ENCODE measurements around the gene RNF13. TPM values are rescaled to one million over a fixed set of nuclear protein-coding genes. Genes with fewer than 3 reads are reported as not detected.

RNF13 gene
- total RNA-seq, 1 experiment from 2014 or later = 36.5 TPM

DNA sequence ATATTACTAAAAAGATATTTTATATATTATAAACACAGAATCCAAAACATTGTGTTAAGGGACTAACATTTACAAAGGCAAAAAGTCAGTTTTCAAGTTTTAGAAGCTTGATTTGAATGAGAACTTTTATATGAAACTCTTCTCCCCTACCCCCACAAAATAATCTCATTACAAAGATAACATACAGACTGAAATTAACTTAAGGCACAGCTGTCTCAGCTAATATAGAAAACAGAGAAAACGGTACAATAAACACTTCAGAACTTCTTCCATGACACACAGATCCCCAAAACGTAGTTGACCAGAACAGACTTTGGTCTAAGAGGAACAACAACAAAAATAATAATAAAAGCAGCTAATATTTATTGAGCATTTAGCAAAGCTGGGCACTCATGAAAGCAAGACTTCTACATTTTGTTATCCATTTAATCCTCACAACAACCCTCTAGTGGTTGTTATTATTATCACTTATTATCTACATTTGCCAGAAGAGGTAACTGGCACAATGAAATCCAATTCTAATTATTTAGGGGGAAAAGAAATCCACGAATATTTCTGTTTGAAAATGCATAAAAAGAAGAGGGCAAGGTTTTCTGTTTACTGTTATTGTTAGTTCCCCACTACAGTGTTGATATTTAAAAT lies 89.6 kb downstream of the RNF13 start:
- Mint-ChIP-seq H3K27ac (ENCODE audit: low read depth, unreplicated experiment) (no peak overlapping the region), H3K9me3 (ENCODE audit: unreplicated experiment) (no peaks in the 10 kb centered on the region), H3K36me3 (ENCODE audit: insufficient read depth, unreplicated experiment) (peaks cover 14% of the 10 kb centered on the region), H3K4me1 (ENCODE audit: insufficient read depth, unreplicated experiment) (peaks cover 12% of the 10 kb centered on the region), H3K4me3 (ENCODE audit: unreplicated experiment) (no peak overlapping the region), H3K27me3 (ENCODE audit: insufficient read depth, unreplicated experiment) (no peaks in the 10 kb centered on the region)
- ChIA-PET POLR2A (interaction anchor here (0.7 kb wide), 1 partner anchor 121 kb away, joined by 3 read pairs; no protein-coding TSS in a partner anchor), CTCF (interaction anchor here (0.6 to 0.8 kb wide), 2 partner anchors 19 to 646 kb away, joined by 3 read pairs; no protein-coding TSS in a partner anchor)
- TF ChIP-seq, protein P1, sequence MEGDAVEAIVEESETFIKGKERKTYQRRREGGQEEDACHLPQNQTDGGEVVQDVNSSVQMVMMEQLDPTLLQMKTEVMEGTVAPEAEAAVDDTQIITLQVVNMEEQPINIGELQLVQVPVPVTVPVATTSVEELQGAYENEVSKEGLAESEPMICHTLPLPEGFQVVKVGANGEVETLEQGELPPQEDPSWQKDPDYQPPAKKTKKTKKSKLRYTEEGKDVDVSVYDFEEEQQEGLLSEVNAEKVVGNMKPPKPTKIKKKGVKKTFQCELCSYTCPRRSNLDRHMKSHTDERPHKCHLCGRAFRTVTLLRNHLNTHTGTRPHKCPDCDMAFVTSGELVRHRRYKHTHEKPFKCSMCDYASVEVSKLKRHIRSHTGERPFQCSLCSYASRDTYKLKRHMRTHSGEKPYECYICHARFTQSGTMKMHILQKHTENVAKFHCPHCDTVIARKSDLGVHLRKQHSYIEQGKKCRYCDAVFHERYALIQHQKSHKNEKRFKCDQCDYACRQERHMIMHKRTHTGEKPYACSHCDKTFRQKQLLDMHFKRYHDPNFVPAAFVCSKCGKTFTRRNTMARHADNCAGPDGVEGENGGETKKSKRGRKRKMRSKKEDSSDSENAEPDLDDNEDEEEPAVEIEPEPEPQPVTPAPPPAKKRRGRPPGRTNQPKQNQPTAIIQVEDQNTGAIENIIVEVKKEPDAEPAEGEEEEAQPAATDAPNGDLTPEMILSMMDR (IDR thresholded peaks at IDR 0.05; ENCODE audit: unreplicated experiment) = no peak
- no TSS peak for BruUV-seq (replicated peaks)
- intact Hi-C loops (cut with micrococcal nuclease) = loop anchor here (10.0 kb wide), 1 partner anchor 138 kb away; no protein-coding TSS in a partner anchor
- DNase-seq (ENCODE audit: unreplicated experiment) = peak; percentile 0

DNA sequence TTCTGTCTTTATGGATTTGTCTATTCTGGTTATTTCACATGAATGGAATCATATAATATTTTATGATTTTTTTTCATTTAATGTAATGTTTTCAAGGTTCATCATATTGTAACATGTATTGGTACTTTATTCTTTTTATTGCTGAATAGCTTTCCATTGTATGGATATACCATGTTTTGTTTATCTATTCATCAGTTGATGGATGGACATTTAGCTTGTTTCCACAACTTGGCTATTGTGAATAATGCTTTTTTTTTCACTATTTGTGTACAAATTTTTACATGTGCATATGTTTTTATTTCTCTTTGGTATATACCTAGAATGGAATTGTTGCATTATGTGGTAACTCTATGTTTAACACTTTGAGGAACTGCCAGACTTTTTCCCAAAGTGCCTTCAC lies 93.0 kb downstream of the RNF13 start:
- H3K9me3 Mint-ChIP-seq (ENCODE audit: unreplicated experiment) = no peaks in the 10 kb centered on the region
- BruUV-seq (replicated peaks) = no TSS peak
- ChIA-PET CTCF (interaction anchor here (1.3 to 2.3 kb wide), 3 partner anchors 11 to 311 kb away, joined by 5 to 6 read pairs (median 5); no protein-coding TSS in a partner anchor), POLR2A (interaction anchor here (0.7 kb wide), 1 partner anchor 10 kb away, joined by 3 read pairs; no protein-coding TSS in a partner anchor)
- H3K4me3 Mint-ChIP-seq (ENCODE audit: unreplicated experiment) = no peak overlapping the region
- peaks cover 9% of the 10 kb centered on the region for H3K4me1 Mint-ChIP-seq (ENCODE audit: insufficient read depth, unreplicated experiment)
- H3K36me3 Mint-ChIP-seq (ENCODE audit: insufficient read depth, unreplicated experiment) = peaks cover 25% of the 10 kb centered on the region
- DNase-seq (ENCODE audit: unreplicated experiment) = no peak
- TF ChIP-seq, protein P1 (IDR thresholded peaks at IDR 0.05; ENCODE audit: unreplicated experiment) = no peak
- no peaks in the 10 kb centered on the region for H3K27me3 Mint-ChIP-seq (ENCODE audit: insufficient read depth, unreplicated experiment)
- intact Hi-C loops (cut with micrococcal nuclease) = loop anchor here (10.0 kb wide), 1 partner anchor 141 kb away; no protein-coding TSS in a partner anchor
- no peak overlapping the region for H3K27ac Mint-ChIP-seq (ENCODE audit: low read depth, unreplicated experiment)

DNA sequence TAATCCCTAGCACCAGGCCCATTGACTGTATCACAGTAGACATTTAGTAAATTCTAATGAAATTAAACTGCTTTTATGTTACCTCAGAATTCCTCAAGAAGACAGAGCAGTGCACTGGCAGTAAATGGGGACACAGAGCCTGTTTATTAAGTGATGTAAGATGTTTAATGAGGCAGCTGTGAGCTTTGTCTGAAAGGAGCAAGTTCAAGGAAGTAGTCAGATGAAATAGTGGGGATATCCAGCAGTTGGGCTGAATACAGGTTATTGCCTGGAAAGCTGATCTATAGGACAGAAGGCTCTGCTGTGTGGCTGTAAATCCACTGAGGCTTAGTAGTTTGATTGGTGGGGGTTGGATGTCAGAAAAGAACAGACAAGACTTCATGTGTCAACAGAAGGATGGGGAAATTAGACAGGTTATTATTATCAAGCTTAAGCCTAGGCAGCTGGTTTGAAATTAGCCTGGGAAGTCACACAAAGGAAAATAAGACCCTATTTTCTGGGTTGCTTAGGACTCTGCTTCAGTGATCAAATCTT lies 95.5 kb downstream of the RNF13 start:
- ChIA-PET POLR2A (interaction anchor here (1.2 kb wide), 1 partner anchor 9 kb away, joined by 3 read pairs; no protein-coding TSS in a partner anchor), CTCF (interaction anchor here (0.7 to 1.2 kb wide), 5 partner anchors 50 to 1190 kb away, joined by 3 to 6 read pairs (median 4); no protein-coding TSS in a partner anchor)
- BruUV-seq (replicated peaks) = no TSS peak
- no peak for DNase-seq (ENCODE audit: unreplicated experiment)
- H3K36me3 Mint-ChIP-seq (ENCODE audit: insufficient read depth, unreplicated experiment) = peaks cover 31% of the 10 kb centered on the region
- H3K27me3 Mint-ChIP-seq (ENCODE audit: insufficient read depth, unreplicated experiment) = no peaks in the 10 kb centered on the region
- H3K27ac Mint-ChIP-seq (ENCODE audit: low read depth, unreplicated experiment) = no peak overlapping the region
- H3K4me3 Mint-ChIP-seq (ENCODE audit: unreplicated experiment) = no peak overlapping the region
- TF ChIP-seq, protein P1 (IDR thresholded peaks at IDR 0.05; ENCODE audit: unreplicated experiment) = no peak
- peaks cover 9% of the 10 kb centered on the region for H3K4me1 Mint-ChIP-seq (ENCODE audit: insufficient read depth, unreplicated experiment)
- H3K9me3 Mint-ChIP-seq (ENCODE audit: unreplicated experiment) = no peaks in the 10 kb centered on the region
- intact Hi-C loops (cut with micrococcal nuclease) = loop anchor here (10.0 kb wide), 1 partner anchor 144 kb away; no protein-coding TSS in a partner anchor

DNA sequence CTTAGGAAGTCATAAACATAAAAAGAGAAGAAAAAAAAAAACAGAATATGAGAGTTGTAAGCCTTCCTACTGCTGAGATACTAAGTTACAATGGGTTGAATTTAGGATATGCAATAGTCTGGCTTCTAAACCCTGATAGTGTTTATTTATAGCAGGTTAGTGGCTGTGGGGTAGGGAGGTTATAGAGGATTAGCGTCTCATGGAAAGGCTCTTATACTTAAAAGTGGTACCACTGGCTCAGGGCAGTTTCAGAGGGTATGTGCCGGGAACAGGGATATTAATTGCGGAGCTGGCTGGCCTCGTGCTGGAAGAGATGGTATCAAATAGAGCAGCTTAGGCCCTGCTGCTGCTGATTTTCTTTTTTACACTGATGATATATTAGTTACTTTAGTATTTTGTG lies 96.9 kb downstream of the RNF13 start:
- no peak overlapping the region for H3K4me3 Mint-ChIP-seq (ENCODE audit: unreplicated experiment)
- no TSS peak for BruUV-seq (replicated peaks)
- no peaks in the 10 kb centered on the region for H3K27me3 Mint-ChIP-seq (ENCODE audit: insufficient read depth, unreplicated experiment)
- intact Hi-C loops (cut with micrococcal nuclease) = loop anchor here (10.0 kb wide), 1 partner anchor 145 kb away; no protein-coding TSS in a partner anchor
- H3K36me3 Mint-ChIP-seq (ENCODE audit: insufficient read depth, unreplicated experiment) = peaks cover 24% of the 10 kb centered on the region
- ChIA-PET CTCF (interaction anchor here (0.8 to 1.1 kb wide), 2 partner anchors 26 to 28 kb away, joined by 3 read pairs; no protein-coding TSS in a partner anchor), POLR2A (interaction anchor here (0.6 kb wide), 1 partner anchor 588 kb away, joined by 5 read pairs; no protein-coding TSS in a partner anchor)
- DNase-seq (ENCODE audit: unreplicated experiment) = no peak
- H3K9me3 Mint-ChIP-seq (ENCODE audit: unreplicated experiment) = no peaks in the 10 kb centered on the region
- no peak overlapping the region for H3K27ac Mint-ChIP-seq (ENCODE audit: low read depth, unreplicated experiment)
- peaks cover 4% of the 10 kb centered on the region for H3K4me1 Mint-ChIP-seq (ENCODE audit: insufficient read depth, unreplicated experiment)
- TF ChIP-seq, protein P1 (IDR thresholded peaks at IDR 0.05; ENCODE audit: unreplicated experiment) = no peak

All from MCF 10A (cell line).